MM.1S (cell line): ENCODE results near the gene NDUFAB1.

Source experiments
- DNase-seq: peaks from one replicate; pipeline ENCODE4 v3.0.0-alpha.2; 2015
- H2AFZ ChIP-seq: fragments of 300-600 bp; sonication (generic); 2 replicates; pipeline ENCODE4 v1.6.0; 2016; ENCODE audit warnings: antibody characterized with exemption, low read length
- H3F3A ChIP-seq: fragments of 300-600 bp; sonication (generic); 2 replicates; pipeline ENCODE4 v1.6.1; 2016; ENCODE audit warnings: mild to moderate bottlenecking, antibody characterized with exemption, low read length, moderate library complexity, mixed read lengths; ENCODE audit not compliant: insufficient read depth
- H3K27ac ChIP-seq: fragments of 300-600 bp; sonication (generic); 2 replicates; pipeline ENCODE4 v1.5.1; 2016; ENCODE audit warnings: mild to moderate bottlenecking, low read length
- H3K27me3 ChIP-seq: fragments of 300-600 bp; sonication (generic); replicated peaks from 2 replicates; pipeline ENCODE4 v1.6.0; 2016; ENCODE audit warnings: low read length; ENCODE audit not compliant: insufficient read depth
- H3K36me3 ChIP-seq: fragments of 300-600 bp; sonication (generic); replicated peaks from 2 replicates; pipeline ENCODE4 v1.6.1; 2016; ENCODE audit warnings: mild to moderate bottlenecking, low read length, mixed read lengths; ENCODE audit not compliant: insufficient read depth
- H3K4me1 ChIP-seq: fragments of 300-600 bp; sonication (generic); 2 replicates; pipeline ENCODE4 v1.6.1; 2016; ENCODE audit warnings: low read length, mixed read lengths
- H3K4me2 ChIP-seq: fragments of 300-600 bp; sonication (generic); 2 replicates; pipeline ENCODE4 v1.6.0; 2016; ENCODE audit warnings: low read depth, low read length
- H3K4me3 ChIP-seq: fragments of 300-600 bp; sonication (generic); 2 replicates; pipeline ENCODE4 v1.5.1; 2016; ENCODE audit warnings: low read length, mixed read lengths
- H3K79me2 ChIP-seq: fragments of 300-600 bp; sonication (generic); 2 replicates; pipeline ENCODE4 v1.6.1; 2016; ENCODE audit warnings: mixed run types, low read length, mixed read lengths
- H3K9ac ChIP-seq: fragments of 300-600 bp; sonication (generic); 2 replicates; pipeline ENCODE4 v1.6.1; 2016; ENCODE audit warnings: low read length, mixed read lengths
- H3K9me2 ChIP-seq: fragments of 300-600 bp; sonication (generic); replicated peaks from 2 replicates; pipeline ENCODE4 v1.6.1; 2016; ENCODE audit warnings: mild to moderate bottlenecking, low read length, mixed read lengths; ENCODE audit not compliant: insufficient read depth
- H3K9me3 ChIP-seq: fragments of 300-600 bp; sonication (generic); replicated peaks from 2 replicates; pipeline ENCODE4 v1.6.1; 2016; ENCODE audit warnings: mild to moderate bottlenecking, low read length, mixed read lengths; ENCODE audit not compliant: insufficient read depth
- H4K20me1 ChIP-seq: fragments of 300-600 bp; sonication (generic); 2 replicates; pipeline ENCODE4 v1.6.1; 2016; ENCODE audit warnings: mild to moderate bottlenecking, low read length, moderate library complexity, mixed read lengths; ENCODE audit not compliant: insufficient read depth
- EZH2 ChIP-seq: fragments of 300-600 bp; sonication (generic); optimal IDR thresholded peaks from 2 replicates; pipeline ENCODE3; 2017; ENCODE audit warnings: low read depth, mild to moderate bottlenecking, antibody characterized with exemption, low read length, mixed read lengths
- EZH2phosphoT487 ChIP-seq: fragments of 300-600 bp; sonication (generic); IDR thresholded peaks from 2 replicates; pipeline ENCODE4 v1.6.1; 2018; ENCODE audit warnings: antibody characterized with exemption, low read length
- TF ChIP-seq, protein P1 (sequence below): fragments of 300-600 bp; sonication (generic); IDR thresholded peaks from 2 replicates; pipeline ENCODE4 v1.5.1; 2016; ENCODE audit warnings: antibody characterized with exemption, low read length, mixed read lengths

Gene NDUFAB1

DNA sequence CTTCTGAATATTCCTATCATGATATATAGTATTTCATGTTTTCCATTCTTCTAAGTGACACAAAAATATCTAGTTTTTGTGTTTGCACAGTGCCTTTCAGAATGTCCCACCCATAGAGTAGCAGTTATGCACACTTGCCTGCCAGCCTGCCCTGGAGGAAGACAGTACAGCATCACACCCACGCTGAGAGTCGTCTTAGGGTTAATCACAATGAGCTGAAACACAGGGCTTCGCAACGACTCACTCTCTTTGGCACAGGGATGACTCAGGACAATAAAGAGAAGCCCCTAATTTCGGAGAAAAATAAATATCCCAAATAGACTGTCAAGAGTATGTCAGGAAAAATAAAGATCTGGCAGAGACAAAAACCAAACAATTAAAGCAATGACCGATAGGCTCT is 11.6 kb upstream of the NDUFAB1 start:
- H3K79me2 ChIP-seq = no peaks in the 10 kb centered on the region
- no peaks in the 10 kb centered on the region for H4K20me1 ChIP-seq
- H3K4me1 ChIP-seq = no peaks in the 10 kb centered on the region
- H3K9me3 ChIP-seq = no peaks in the 10 kb centered on the region
- no peak overlapping the region for H3K9ac ChIP-seq
- H3K27ac ChIP-seq = no peak overlapping the region
- H3K36me3 ChIP-seq = 0 out of 2 replicates have a peak, but pooled peaks cover 3% of the 10 kb centered on the region
- no peaks in the 10 kb centered on the region for H3F3A ChIP-seq
- DNase-seq = no peak
- H3K4me2 ChIP-seq = no peak overlapping the region
- no peaks in the 10 kb centered on the region for H3K27me3 ChIP-seq
- H2AFZ ChIP-seq = no peak overlapping the region
- no peak for TF ChIP-seq EZH2phosphoT487
- TF ChIP-seq, protein P1, sequence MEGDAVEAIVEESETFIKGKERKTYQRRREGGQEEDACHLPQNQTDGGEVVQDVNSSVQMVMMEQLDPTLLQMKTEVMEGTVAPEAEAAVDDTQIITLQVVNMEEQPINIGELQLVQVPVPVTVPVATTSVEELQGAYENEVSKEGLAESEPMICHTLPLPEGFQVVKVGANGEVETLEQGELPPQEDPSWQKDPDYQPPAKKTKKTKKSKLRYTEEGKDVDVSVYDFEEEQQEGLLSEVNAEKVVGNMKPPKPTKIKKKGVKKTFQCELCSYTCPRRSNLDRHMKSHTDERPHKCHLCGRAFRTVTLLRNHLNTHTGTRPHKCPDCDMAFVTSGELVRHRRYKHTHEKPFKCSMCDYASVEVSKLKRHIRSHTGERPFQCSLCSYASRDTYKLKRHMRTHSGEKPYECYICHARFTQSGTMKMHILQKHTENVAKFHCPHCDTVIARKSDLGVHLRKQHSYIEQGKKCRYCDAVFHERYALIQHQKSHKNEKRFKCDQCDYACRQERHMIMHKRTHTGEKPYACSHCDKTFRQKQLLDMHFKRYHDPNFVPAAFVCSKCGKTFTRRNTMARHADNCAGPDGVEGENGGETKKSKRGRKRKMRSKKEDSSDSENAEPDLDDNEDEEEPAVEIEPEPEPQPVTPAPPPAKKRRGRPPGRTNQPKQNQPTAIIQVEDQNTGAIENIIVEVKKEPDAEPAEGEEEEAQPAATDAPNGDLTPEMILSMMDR = no peak
- no peak for TF ChIP-seq EZH2
- H3K4me3 ChIP-seq = no peak overlapping the region
- no peaks in the 10 kb centered on the region for H3K9me2 ChIP-seq

GRCh38 chr16:23597003-23597756 is 1.1 kb upstream of the NDUFAB1 start:
- H3K36me3 ChIP-seq = peaks cover 6% of the 10 kb centered on the region; the same call in 1 of the 2 replicates
- H3K9me2 ChIP-seq = no peaks in the 10 kb centered on the region
- H3K9ac ChIP-seq = no peak overlapping the region
- no peaks in the 10 kb centered on the region for H3K27me3 ChIP-seq
- H3F3A ChIP-seq = peaks cover 11% of the 10 kb centered on the region
- peak; percentile 33 for DNase-seq
- H3K4me2 ChIP-seq = peak overlapping the region; percentile 78
- peaks cover 1% of the 10 kb centered on the region; the same call in 1 of the 2 replicates for H4K20me1 ChIP-seq
- 0 out of 2 replicates have a peak overlapping the region, but pooled peaks have one; percentile 95 for H2AFZ ChIP-seq
- H3K9me3 ChIP-seq = no peaks in the 10 kb centered on the region
- peaks cover 7% of the 10 kb centered on the region; the same call in 1 of the 2 replicates for H3K4me1 ChIP-seq
- no peak for TF ChIP-seq EZH2
- TF ChIP-seq, protein P1 = peak; percentile 25; the same call in 1 of the 2 replicates
- no peak for TF ChIP-seq EZH2phosphoT487
- no peak overlapping the region for H3K4me3 ChIP-seq
- H3K27ac ChIP-seq = no peak overlapping the region
- H3K79me2 ChIP-seq = peaks cover 37% of the 10 kb centered on the region

- peaks cover 7% of the 10 kb centered on the region; the same call in 1 of the 2 replicates for H3K4me1 ChIP-seq
- peak overlapping the region; percentile 34; the same call in 1 of the 2 replicates for H3K27ac ChIP-seq
- H3K9me2 ChIP-seq = no peaks in the 10 kb centered on the region
- peaks cover 8% of the 10 kb centered on the region; the same call in 1 of the 2 replicates for H4K20me1 ChIP-seq
- peaks cover 55% of the 10 kb centered on the region for H3K79me2 ChIP-seq
- peaks cover 11% of the 10 kb centered on the region for H3F3A ChIP-seq
- TF ChIP-seq, protein P1 = no peak
- TF ChIP-seq EZH2 (no peak), EZH2phosphoT487 (no peak)
- no peak for DNase-seq
- H3K9ac ChIP-seq = peak overlapping the region; percentile 91
- H3K27me3 ChIP-seq = no peaks in the 10 kb centered on the region
- peaks cover 19% of the 10 kb centered on the region for H3K36me3 ChIP-seq
- H3K9me3 ChIP-seq = no peaks in the 10 kb centered on the region
- H3K4me3 ChIP-seq = peak overlapping the region; percentile 98
- peak overlapping the region; percentile 70 for H2AFZ ChIP-seq
- H3K4me2 ChIP-seq = peak overlapping the region; percentile 98
Measured at GRCh38 chr16:23595246-23595950, 718 bp downstream of the NDUFAB1 start.
